ENCODE results near the gene LILRB5. TPM values are rescaled to one million over a fixed set of nuclear protein-coding genes. Genes with fewer than 3 reads are reported as not detected.

LILRB5 gene
- total and polyA plus RNA-seq, 9 of the 15 experiments (the other 6 are each of a cell fraction or from before 2014, with no cell fraction given) = not detected

DNA sequence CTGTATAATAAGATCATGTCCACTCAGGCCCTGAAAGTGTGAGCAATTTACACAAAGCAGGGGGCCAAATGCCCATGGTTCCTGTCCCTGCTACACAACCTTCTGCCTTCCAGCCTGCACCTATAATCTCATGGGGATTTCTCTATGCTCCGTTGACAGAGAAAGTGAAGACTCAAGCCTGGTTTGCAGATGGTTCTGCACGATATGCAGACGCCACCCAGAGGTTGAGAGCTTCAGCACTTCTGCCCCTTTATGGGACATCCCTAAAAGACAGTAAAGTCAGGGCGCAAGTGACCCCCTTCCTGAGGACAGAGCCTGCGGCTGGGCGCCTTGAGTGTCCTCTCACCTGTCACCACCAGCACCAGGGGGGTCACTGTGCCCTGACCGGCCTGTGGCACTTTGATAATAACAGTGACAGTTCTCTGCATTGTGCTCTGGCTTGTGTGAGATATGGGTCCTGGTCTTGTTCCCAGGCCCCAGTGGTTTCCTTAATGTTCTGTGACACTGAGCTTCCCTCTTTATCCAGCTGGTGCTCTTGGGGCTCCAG is 40.8 kb upstream of the LILRB5 start:
- no peak overlapping the region for H2AFZ ChIP-seq (ENCODE audit: low read depth, low read length)
- in situ Hi-C loops (cut with MboI) = loop anchor here (5.0 kb wide), 1 partner anchor 279 kb away; no protein-coding TSS in a partner anchor
- no peaks in the 10 kb centered on the region for H3K9me3 ChIP-seq (replicated peaks; ENCODE audit: control insufficient read depth, insufficient read depth, low read depth, low read length)
- H3K4me2 ChIP-seq (ENCODE audit: insufficient read depth, low read length) = no peak overlapping the region
- no TSS peak for BruUV-seq (replicated peaks)
- ATAC-seq (peak; percentile 74), FAIRE-seq (peak; percentile 6), DNase-seq (ENCODE audit: extremely low read depth in 1 of 4, low spot score in 3 of 4) (peak in 2 of 4 experiments; percentile 17 to 29)
- H3K27me3 ChIP-seq (ENCODE audit: control insufficient read depth in 2 of 2, insufficient read depth in 2 of 2, low read length in 2 of 2) = peaks cover 4 to 32% of the 10 kb centered on the region in 2 experiments; a peak in 2 of 5 replicates
- 1% methylated on average over 7 of the region's 7 CpGs for WGBS (ENCODE audit: insufficient coverage, low coverage, missing lambda C conversion rate)
- no peak overlapping the region for H3K27ac ChIP-seq (ENCODE audit: extremely low read depth, low read depth, low read length)
- H3K4me1 ChIP-seq (replicated peaks in 1 of 2; ENCODE audit: control insufficient read depth in 2 of 2, insufficient read depth in 2 of 2, low read length in 2 of 2) = no peaks in the 10 kb centered on the region
- ChIA-PET POLR2A (interaction anchor here (0.5 to 0.6 kb wide), 2 partner anchors 69 to 276 kb away, joined by 3 read pairs; partner anchors contain the start of gene LILRA2), CTCF (ENCODE audit: low intra/inter-chr PET ratio) (no interaction called here)
- H3K79me2 ChIP-seq (ENCODE audit: control insufficient read depth, insufficient read depth, low read length) = no peaks in the 10 kb centered on the region
- H4K20me1 ChIP-seq (replicated peaks; ENCODE audit: control insufficient read depth, insufficient read depth, low read length) = 0 out of 2 replicates have a peak, but pooled peaks cover 4% of the 10 kb centered on the region
- TF ChIP-seq ZNF3 (CRISPR knock-in tag; IDR thresholded peaks at IDR 0.05) = no peak
- TF ChIP-seq SLC30A9 (CRISPR knock-in tag; IDR thresholded peaks at IDR 0.05) = no peak
- peak; percentile 33 to 46 (median 37); a peak in 4 of 6 replicates for TF ChIP-seq CTCF (IDR thresholded peaks at IDR 0.05 in 2 of 3, conservative IDR thresholded peaks at IDR 0.05 in 1 of 3; ENCODE audit: insufficient read depth in 2 of 3, low read depth in 1 of 3, low read length in 3 of 3)
- peak in 1 of 2 experiments; percentile 43; a peak in 2 of 4 replicates for TF ChIP-seq RAD21 (CRISPR knock-in tag; conservative IDR thresholded peaks at IDR 0.05 in 1 of 2, IDR thresholded peaks at IDR 0.05 in 1 of 2)
- no peak for TF ChIP-seq ZNF134 (CRISPR knock-in tag; conservative IDR thresholded peaks at IDR 0.05)
- no peak overlapping the region for H3K9ac ChIP-seq (ENCODE audit: insufficient read depth in 1 of 2, low read depth in 2 of 2, low read length in 2 of 2)
- intact Hi-C loops (cut with micrococcal nuclease) = no loop called here
- H3K9me1 ChIP-seq (ENCODE audit: control insufficient read depth, insufficient read depth, low read length) = no peaks in the 10 kb centered on the region
- H3K4me3 ChIP-seq = no peak overlapping the region
- no peaks in the 10 kb centered on the region for H3K36me3 ChIP-seq (ENCODE audit: control insufficient read depth, insufficient read depth, low read length)
